Epithelial cell of prostate (primary cell): ENCODE data around the gene ANKDD1A.

ENCODE experiments used
- DNase-seq: peaks from one replicate; pipeline ENCODE4 v3.0.0-alpha.2; 2011; ENCODE audit warnings: low read depth, low spot score
- H3K27ac ChIP-seq: fragments of 450-650 bp; 2 replicates; pipeline ENCODE4 v1.5.1; 2017; ENCODE audit warnings: mild to moderate bottlenecking

Gene ANKDD1A

DNA sequence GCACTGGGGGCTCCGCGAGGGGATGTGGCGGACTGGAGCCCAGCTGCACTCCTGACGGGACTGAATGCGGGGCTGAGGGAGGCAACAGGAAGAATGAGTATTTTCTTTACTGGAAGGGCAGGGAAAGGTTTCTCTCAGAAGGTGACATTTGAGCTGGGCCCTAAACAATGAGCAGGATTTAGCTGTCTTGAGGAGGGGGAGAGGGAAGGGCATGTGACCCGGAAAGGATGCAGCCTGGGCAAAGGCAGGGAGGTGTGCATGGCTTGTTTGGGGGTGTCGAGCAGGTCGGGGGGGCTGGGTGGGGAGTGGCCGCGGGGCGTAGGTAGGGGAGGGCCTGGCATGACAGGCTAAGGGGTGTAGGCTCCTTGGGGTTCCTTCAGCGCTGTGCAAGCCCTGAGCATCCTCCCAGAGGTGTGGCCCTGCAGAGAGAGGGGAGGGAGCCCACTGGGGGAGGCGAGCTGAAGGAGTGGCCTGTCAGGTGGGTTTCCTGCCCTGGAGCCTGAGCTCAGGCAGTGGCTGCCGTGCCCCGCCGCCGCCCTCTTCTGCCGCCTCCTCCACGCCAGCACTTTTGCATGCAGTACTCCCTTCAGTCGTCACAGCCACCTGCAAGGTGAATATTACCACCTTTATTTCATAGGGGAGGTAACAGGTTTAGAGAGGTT lies 17.2 kb upstream of the ANKDD1A start:
- DNase-seq: no peak
- H3K27ac ChIP-seq: peak overlapping the region; percentile 41

DNA sequence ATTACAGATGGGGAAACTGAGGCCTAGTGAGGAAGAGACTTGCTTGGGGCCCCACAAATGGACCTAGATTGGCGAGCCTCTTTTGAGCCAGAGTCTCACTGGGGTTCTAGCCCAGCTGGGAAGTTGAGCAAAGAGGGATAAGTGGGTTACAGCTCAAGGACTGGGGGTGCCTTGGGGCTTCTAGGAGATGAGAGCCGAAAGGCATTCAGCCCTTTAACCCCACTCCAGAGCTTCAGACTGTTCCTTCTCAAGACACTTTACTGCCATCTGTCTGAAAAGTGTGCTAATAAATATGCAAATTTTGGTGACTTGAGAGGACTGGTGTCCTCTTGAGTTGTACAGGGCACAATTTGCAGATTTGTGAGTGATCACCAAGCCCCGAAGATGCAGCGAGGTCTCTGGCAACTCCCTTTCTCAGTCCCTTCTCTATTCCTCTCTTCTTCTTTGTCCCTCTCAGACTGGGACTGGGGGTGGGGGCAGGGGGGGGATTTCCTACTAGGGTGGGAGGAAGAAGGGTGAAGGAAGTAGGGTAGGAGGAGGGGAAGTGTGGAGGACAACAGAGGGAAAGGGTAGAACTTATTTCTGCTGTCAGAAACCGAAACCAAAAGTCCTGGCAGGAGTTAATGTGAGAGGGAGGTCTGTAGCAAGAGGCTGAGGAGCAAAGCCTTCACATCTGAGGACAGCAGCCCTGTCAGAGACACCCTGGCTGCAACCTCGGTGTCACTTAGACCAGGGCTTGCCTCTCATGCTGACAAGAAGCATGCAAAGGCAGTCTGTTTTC lies 16.2 kb upstream of the ANKDD1A start:
- no peak overlapping the region for H3K27ac ChIP-seq
- DNase-seq: no peak

DNA sequence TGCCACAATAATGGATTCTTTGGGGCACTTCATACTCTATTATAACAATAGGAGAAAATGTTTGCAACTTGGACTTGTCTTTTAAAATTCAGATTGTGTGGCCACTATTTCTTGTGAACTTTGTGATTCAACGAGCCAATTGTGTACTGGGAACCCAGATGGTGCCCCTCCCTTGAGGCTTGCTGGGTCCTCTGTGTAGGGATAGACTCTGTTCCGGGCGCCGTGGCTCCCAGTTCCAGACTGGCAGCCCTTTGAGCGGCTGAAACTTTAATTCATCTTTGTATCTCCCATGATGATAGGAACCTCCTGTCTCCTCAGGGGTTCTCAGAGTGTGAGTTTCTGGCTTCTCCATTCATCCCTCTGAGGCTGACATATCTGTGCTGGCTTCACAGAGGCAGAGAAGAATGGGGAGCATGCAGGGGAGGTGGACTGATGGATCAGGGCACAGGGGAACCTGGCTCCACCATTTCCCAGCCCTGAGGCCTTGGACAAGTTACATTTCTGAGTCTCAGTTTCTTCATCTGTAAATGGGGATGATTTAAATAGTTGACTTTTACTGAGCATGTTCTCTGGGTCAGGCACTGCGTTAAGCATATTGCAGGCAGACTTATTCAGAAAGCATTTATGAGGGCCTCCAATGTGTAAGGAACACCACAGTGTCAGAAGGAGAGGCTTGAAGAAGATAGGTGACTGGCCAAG lies 15.2 kb upstream of the ANKDD1A start:
- DNase-seq: no peak
- no peak overlapping the region for H3K27ac ChIP-seq

DNA sequence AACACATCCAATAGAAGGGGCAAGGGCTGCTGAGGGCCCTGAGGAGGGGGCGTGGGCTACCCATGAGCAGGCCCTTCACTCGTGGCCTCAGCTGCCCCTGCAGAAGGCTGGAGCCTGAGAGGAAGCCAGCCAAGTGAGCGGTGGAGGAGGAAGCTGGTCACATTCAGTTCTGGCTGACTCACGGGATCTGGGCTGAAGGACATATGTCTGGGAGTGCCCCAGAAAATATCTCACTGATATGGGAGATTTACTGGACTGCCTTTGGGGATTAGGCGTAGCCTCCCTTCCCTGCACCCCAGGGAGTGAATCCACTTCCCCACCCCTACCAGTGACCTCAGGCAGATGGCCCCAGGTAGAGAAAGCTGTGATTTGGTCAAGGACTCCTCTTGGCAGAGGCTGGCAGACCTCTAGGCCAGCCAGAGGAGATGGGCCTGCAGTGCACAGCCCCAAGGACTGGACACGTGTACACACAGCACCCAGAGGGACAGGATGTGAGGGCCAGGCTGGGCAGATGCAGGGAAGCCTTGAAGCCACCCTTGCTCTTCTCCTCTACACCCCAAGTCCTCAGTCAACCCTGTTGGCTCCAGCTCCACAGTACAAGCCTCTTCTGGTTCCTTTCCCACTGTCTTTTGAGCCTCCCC lies 14.2 kb upstream of the ANKDD1A start:
- H3K27ac ChIP-seq: peak overlapping the region; percentile 33
- DNase-seq: no peak

DNA sequence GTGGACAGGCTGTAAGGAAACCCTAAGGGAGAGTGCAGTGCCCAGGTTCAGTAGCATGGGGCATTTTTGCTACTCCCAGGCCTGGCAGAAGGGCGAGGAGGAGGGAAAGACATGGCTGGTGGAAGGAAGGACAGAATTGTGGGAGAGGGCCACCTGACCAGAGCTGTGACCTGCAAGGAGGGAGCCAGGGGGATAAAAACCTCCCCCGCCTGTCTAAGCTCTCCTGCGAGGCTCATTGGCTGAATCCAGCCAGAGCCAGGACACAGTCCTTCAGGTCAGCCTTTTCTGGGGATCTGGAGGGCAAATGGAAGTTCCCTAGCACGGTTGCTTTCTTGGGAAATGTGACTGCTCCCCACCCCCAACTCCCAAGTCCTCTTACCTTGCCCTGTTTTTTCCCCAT lies 13.3 kb upstream of the ANKDD1A start:
- H3K27ac ChIP-seq: no peak overlapping the region
- no peak for DNase-seq

DNA sequence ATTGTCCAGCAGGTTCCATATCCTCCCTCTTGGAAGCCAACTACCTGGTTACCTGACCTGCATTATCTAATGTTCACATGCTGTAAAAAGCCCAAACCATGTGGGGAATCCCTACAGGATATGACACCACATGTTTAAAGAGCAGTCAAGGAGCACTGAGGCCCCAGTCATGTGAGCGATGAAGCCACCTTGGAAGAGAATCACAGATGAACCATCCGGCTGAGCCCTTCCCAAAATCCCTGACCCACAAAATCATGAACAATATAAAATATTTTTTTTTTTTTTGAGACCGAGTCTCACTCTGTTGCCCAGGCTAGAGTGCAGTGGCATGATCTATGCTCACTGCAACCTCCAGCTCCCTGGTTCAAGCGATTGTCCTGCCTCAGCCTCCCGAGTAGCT lies 10.6 kb upstream of the ANKDD1A start:
- DNase-seq: no peak
- no peak overlapping the region for H3K27ac ChIP-seq

DNA sequence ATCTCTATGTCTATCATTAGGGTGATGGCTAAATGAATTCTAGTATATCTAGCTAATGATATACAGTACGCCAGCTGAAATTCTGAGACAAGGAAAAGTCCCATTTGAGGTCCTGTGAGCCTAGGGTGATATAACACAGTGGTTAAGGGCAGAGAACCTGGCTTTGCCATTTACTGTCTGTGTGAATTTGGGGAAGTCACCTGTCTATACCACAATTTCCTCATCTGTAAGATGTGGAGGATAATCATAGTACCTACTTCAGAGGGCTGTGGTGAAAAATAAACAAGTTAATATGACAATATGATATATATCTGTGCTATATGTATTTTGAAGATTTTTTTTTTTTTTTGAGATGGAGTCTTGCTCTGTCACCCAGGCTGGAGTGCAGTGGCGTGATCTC lies 9.8 kb upstream of the ANKDD1A start:
- H3K27ac ChIP-seq: no peak overlapping the region
- no peak for DNase-seq

DNA sequence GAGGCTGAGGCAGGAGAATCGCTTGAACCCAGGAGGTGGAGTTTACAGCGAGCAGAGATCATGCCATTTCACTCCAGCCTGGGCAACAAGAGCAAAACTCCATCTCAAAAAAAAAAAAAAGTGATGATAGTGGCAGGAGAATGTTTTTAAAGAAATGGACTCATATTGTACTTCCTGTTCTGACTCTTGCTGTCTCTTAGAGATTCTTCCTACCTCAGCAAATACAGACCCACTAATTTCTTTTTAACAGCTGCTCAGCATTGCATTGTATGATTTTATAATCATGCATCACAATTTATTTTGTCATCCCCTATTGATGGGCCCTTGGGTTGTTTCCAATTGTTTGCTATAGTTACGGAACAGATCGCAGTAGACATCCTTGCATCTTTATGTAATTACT lies 8.8 kb upstream of the ANKDD1A start:
- no peak overlapping the region for H3K27ac ChIP-seq
- DNase-seq: no peak

DNA sequence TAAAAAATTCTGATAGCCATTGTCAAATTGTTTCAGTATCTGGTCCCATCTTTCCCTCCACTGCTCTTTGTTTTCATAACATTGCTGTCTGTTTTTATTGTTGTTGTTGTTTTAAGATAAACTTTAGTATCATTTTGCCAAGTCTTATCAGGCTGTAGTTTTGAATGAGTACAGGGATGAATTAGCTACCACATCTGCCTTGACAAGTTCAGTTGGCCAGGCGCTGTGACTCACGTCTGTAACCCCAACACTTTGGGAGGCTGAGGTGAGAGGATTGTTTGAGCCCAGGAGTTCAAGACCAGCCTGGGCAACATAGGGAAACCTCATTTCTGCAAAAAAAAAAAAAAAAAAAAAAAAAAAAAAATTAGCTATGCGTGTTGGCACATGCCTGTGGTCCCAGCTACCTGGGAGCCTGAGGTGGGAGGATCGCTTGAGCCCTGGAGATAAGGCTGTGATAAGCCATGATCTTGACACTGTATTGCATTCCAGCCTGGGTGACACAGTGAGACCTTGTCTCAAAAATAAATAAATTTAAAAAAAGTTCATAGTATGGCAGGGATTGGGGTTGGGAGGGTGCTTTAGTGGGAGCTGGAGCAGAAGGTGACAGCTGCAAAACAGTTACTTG lies 8.3 kb upstream of the ANKDD1A start:
- no peak for DNase-seq
- H3K27ac ChIP-seq: no peak overlapping the region

DNA sequence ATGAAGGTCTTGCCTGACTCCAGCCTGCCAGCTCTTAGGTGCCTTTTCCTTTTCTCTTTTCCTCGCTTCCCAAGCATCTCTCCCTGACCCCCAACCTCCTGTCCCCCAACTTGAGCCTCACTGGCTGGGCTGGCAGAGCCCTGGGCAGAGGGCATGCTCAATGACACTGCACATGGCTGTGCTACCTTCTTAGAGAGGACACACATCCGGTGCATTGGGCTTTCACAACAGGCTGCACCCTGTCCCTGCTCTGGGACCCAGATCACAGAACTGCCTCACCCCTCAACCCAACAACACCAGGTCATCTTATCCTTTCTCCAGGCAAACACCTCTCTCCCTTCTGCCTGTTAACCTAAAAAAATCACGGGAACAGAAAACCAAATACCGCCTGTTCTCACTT lies 7.5 kb upstream of the ANKDD1A start:
- no peak overlapping the region for H3K27ac ChIP-seq

DNA sequence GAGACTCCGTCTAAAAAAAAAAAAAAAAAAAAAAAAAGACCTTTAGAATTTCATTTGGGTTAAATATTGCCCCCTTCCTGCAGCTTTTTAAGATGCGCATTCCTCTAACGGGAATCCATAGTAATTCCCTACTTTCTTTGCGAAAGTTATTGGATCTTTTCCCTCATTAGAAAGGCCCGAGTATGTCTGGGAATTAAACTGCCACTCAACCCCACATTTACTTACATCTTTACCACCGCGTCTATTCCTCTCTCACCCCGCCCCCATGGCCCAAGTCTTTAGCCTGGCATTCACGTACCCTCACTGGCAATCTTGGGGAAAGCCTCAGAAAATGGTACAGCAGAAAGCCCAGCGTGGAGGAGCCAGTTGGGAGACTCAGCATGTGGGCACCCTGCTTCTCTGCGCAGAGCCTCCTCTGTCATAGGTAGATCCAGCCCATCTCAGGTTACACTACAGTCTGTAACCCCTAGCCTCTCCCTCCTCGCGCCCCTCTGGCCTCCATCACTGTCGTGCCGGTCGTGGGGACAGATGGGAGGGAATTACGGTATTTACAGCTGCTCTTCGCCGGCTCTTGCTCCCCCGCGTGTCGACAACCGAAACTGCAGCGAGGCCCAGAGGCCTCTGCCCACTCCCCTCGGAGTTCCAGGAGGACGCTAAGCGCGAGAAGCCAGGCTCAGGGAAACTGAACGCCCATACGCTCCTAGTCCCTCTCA lies 6.4 kb upstream of the ANKDD1A start:
- no peak overlapping the region for H3K27ac ChIP-seq
- no peak for DNase-seq

More for the DNA sequence above, 7.5 kb upstream of the ANKDD1A start:
- DNase-seq: no peak

DNA sequence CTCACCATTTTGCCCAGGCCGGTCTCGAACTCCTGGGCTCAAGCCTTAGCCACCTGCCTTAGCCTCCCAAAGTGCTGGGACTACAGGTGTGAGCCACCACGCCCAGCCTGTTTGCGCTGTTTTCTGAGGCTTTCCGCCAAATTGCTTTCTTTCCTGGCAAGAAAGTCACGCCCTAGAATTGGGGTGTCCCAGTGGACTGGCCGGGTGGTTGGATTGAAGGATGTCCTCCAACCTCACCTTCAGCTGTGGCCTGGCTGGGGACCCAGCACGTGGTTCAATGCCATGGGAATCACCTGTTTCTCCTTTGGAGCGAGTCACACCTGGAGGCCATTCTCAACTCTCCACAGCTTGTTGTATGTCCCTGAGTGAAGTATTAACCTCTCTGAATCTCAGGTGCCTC lies 5.8 kb upstream of the ANKDD1A start:
- H3K27ac ChIP-seq: no peak overlapping the region
- DNase-seq: no peak

DNA sequence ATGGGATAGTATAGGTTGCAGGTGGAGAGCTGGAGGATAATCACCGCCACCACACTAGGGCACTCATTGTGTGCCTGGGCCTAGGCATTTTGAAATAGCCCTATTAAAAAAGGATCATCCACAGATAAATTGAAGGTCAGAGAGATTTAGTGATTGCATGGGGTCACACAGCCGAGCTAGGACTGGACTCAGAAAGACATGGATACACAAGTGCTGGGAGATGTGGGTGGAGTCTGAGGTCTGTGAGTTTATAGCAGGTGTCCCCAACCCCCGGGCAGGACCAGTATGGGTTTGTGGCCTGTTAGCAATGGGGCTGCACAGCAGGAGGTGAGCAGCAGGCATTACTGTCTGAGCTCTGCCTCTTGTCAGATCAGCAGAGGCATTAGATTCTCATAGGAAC lies 5.3 kb upstream of the ANKDD1A start:
- no peak overlapping the region for H3K27ac ChIP-seq
- no peak for DNase-seq

DNA sequence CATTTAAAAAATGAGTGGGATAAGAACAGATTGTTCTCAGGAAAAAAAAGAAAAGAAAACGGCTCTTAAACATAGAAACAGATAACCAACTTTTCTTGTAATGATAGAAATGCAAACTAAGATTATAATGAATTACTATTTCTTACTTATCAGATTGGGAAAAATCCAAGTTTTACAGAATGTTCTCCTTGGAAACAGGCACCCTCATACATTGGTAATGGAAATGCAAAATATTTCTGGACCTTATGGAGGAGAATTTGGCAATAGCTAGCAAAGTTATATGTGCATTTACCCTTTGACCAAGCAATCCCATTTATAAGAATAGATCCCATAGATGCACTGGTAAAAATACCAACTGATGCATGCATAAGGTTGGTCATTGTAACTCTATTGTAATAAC lies 3.7 kb upstream of the ANKDD1A start:
- H3K27ac ChIP-seq: no peak overlapping the region
- no peak for DNase-seq

DNA sequence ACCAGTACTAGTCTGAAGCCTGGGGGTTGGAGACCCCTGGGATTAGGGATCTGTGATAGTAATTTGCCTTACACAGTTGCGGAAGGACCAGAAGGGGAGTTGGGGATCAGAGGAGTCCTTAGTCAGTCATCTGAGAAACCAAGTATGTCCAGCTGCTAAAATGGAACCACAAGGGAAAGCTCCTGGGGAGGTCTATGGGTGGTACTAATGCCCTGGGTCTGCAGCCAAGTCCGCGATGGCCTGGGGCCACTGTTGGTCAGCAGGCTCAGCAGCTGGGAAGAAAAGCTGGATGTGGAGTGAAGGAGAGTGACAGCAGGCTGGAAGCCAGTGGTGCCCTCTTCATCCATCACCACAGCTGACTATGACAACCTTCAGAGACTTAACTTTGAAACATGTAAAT lies 2.2 kb upstream of the ANKDD1A start:
- no peak overlapping the region for H3K27ac ChIP-seq
- DNase-seq: no peak

DNA sequence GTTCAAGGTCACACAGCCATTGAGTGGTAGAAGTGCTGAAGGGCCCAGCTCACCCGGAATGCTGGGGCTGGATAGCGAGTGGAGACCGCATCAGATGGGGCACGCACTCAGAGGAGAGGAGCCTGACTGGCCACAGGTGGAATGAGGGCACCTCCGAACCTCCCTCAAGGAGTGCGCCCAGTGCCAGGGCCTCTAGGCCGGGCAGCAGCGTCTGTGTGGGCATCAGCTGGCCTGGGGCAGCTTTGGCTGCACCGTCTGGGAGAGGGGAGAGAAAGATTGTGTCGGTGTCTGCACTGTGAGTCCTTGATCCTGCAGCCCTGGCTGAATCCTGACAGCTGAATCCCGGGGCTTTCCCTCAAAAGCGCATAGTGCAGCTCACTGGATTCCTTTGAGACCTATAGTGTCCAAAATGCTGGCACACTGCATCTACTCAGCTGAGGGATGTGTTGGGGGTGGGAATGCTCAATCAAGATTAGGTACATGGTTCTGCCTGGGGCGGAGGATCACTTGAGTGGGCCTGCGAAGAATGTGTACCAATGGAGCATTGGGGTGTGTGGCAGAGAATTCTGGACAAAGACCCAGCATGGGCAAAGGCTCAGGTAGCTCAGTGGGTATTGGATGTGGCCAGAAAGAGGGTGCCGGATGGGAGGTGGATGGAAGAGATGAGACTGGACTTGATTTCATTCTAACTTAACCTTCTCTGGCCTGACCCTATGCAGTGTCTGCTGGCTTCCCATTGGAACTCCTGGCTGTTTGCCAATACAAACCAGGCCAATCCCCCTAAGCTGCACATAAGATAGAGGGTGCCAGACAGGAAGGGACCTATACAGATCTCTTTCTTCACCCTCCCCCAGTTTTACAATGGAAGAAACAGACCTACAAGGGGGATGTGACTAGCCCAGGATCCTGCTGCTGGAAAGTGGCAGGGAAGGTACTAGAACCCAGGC lies 950 bp downstream of the ANKDD1A start:
- DNase-seq: no peak
- no peak overlapping the region for H3K27ac ChIP-seq

DNA sequence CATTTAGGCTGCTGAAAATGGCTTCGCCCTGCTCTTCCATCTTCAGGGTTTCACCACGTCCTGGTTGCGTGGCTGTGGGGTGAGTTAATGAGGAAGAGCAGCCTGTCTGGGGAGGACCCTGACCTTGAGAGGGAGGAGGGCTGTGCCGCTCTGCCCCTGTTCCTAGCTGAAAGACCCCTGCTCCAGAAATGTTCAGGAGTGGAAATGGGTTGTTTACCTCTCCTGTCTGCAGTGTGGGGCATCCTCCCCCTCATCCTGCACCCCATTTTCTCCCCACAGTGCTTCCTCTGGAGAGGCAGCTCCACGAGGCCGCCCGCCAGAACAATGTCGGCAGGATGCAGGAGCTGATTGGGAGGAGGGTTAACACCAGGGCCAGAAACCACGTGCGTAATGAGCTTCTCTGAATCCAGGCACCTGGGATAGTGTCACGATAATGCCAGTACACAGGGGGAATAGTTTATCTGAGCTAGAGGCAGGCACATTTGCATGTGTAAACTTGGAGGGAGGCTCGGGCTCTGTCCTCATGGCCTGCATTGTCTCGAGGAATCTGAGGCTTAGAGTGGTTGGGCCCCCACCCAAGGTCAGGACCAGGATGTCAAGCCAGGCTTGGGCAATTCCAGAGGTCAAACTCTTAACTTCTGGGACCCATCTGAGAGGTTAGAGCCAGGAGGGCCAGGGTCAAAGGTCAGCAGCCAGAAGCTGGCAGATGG lies 4.0 kb downstream of the ANKDD1A start:
- H3K27ac ChIP-seq: no peak overlapping the region
- no peak for DNase-seq

DNA sequence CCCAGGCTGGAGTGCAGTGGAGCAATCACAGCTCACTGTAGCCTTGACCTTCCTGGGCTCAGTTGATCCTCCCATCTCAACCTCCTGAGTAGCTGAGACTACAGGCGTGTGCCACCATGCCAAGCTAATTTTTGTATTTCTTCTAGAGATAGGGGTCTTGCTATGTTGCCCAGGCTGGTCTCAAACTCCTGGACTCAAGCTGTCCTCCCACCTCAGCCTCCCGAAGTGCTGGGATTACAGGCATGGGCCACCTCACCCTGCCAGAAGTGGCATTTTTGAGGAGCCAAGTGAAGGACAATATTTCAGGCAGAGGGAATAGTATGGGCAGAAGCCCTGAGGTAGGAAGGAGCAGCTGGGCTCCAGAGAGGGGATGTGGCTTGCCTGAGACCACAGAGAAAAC lies 4.7 kb downstream of the ANKDD1A start:
- DNase-seq: no peak
- no peak overlapping the region for H3K27ac ChIP-seq
